Breast epithelium (tissue), 4 donors: Measurements from ENCODE around the gene NLK. TPM values are rescaled to one million over a fixed set of nuclear protein-coding genes. Genes with fewer than 3 reads are reported as not detected.

Experiments used
- DNase-seq, 2 donors: peaks; one replicate each; pipeline ENCODE4 v3.0.0-alpha.2; 2019; ENCODE audit warnings: low spot score in 2 of 2
- H3K27ac ChIP-seq, 2 donors: fragments of 200-600 bp; sonication (generic) in 1 of 2; one replicate each; pipeline ENCODE4 v1.5.1; 2016 to 2019; ENCODE audit warnings: mild to moderate bottlenecking in 1 of 2
- H3K27me3 ChIP-seq, 2 donors: fragments of 200-600 bp; sonication (generic) in 1 of 2; one replicate each; pipeline versions ENCODE4 v1.5.1 to v1.6.0; 2017 to 2019; ENCODE audit warnings: control low read depth in 1 of 2, mild to moderate bottlenecking in 1 of 2
- H3K36me3 ChIP-seq: fragments of 200-600 bp; one replicate; pipeline ENCODE4 v1.5.1; 2019
- H3K4me1 ChIP-seq, 2 donors: fragments of 200-600 bp; sonication (generic); one replicate each; pipeline ENCODE4 v1.5.1; 2016 to 2019; ENCODE audit warnings: control low read depth in 1 of 2
- H3K4me3 ChIP-seq, 3 donors: fragments of 200-600 bp; sonication (generic); 1 replicate in 2 of 3; 2 replicates in 1 of 3; pipeline ENCODE4 v1.5.1; 2016 to 2019; ENCODE audit warnings: mild to moderate bottlenecking in 3 of 3, moderate library complexity in 2 of 3
- H3K9me3 ChIP-seq, 2 donors: fragments of 200-600 bp; sonication (generic) in 1 of 2; one replicate each; pipeline ENCODE4 v1.5.1; 2016 to 2019; ENCODE audit warnings: control low read depth in 1 of 2
- CTCF ChIP-seq, 3 donors: fragments of 450-650 bp; IDR thresholded peaks; one replicate each; pipeline ENCODE4 v1.5.1; 2016 to 2017; ENCODE audit warnings: antibody characterized with exemption in 3 of 3, mild to moderate bottlenecking in 3 of 3, moderate library complexity in 3 of 3
- POLR2A ChIP-seq: fragments of 450-650 bp; IDR thresholded peaks from one replicate; pipeline ENCODE4 v1.6.1; 2016; ENCODE audit warnings: antibody characterized with exemption, mild to moderate bottlenecking, moderate library complexity
- POLR2AphosphoS5 ChIP-seq, 3 donors: sonication (generic); formaldehyde crosslinking; IDR thresholded peaks; one replicate each; pipeline ENCODE4 v1.6.1; 2017; ENCODE audit warnings: antibody characterized with exemption in 3 of 3
- intact Hi-C: fragments of 100-400 bp; cut with DNase I; formaldehyde crosslinking; loops from one replicate; pipeline ENCODE4 v1.15.1; 2023; ENCODE audit warnings: low total_unique reads
- total RNA-seq, 3 donors: library from RNA; depleted of rRNA; stranded (reverse); fragments of >200 nt; gene quantifications; one replicate each; pipeline ENCODE4 v1.1.0, GENCODE V29; 2016

The NLK gene
- total RNA-seq, 3 donors from 2014 or later: 19.8 to 35.1 (median 27.5) TPM

DNA sequence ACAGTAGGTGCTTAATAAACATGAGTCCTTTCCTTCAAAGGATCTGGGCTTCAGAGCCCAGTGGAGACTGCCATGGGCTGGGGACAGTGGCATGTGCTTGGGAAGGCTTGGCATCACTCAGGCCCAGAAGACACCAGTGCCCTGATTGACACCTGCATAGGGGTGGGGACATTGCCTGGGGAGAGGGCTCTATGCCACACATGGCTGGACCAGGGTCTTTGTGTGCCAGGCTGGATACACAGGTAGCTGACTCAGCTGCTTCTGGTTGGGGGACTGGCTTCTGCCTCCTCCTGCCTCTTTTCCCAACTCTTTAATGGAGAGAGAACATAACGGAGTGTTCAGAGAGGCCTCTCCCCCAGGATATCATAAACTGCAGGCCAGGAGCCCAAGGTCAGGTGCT lies 183.4 kb downstream of the NLK start:
- no peaks in the 10 kb centered on the region for H3K4me1 ChIP-seq
- H3K9me3 ChIP-seq: no peaks in the 10 kb centered on the region
- H3K27ac ChIP-seq: no peak overlapping the region
- no peaks in the 10 kb centered on the region for H3K36me3 ChIP-seq
- no peak overlapping the region for H3K4me3 ChIP-seq
- TF ChIP-seq POLR2A: no peak
- TF ChIP-seq POLR2AphosphoS5 (IDR thresholded peaks at IDR 0.05): no peak
- TF ChIP-seq CTCF (IDR thresholded peaks at IDR 0.05): no peak
- no peaks in the 10 kb centered on the region for H3K27me3 ChIP-seq
- no peak for DNase-seq
- intact Hi-C loops: no loop called here

DNA sequence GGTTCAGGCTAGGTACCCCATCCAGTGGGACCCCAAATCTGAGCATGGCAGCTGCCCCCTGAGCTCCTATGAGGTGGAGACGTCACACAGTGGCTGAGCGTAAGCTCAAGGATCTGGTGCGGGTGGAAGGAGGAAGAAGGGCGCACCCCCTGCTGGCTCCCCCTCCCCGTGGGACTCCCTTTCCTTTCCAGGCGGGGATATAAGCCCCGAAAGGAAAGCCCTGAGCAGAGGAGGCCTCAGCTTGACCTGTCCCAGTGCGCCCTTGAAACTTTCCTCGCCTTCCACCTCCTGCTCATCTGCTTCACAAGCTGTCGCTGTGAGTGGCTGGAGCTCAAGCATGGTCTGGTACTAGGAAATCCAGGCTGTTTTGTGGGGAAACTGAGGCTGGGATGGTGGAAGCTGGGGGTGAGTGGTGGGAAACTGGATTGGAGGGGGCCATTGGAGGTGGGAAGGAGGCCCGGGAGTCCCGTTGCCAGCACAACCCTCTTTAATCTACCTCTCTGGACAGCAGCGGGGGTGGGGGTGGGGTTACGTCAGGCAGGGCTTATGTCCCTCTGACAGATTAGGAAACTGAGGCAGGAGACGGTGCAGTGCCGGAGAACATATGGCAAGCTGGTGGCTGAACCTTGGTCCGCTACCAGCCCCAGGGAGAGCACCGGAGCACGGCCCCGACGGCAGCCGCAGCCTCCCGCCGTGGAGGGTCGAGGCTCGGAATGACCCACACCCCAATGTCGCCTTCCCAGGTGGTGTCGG lies 184.3 kb downstream of the NLK start:
- no peaks in the 10 kb centered on the region for H3K27me3 ChIP-seq

DNA sequence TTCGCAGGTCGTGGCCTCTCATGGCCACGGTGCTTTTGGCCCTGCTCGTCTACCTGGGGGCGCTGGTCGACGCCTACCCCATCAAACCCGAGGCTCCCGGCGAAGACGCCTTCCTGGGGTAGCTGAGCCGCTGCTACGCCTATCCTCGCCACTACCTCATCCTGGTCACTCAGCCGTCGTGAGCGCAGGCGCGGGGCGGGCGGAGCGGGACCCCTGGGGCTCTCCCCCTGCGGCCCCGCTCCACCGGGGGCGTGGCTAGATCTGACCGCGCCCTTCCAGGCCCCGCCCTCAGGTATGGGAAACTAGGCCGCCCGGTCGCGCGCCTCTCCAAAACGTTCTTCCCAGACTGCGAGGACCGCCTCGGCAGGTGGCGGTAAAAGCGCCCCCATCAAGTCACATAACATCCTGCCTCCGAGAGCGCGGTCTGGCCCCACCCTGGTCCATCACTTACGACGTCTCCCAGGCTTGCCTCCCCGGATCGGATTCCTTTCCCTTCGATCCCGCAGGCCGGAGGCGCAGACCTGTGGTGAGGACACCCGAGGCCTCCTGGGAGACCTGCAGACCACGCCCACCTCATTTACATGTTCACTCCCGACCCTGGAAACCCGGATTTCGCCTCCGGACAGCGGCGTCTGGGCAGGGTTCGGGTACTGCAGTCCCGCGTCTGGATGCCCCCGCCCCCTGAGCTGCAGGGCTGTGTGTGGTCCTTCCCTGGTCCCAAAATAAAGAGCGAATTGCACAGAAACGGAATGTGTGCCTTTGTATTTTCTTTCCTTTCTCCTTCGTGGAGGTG lies 185.0 kb downstream of the NLK start:
- no peaks in the 10 kb centered on the region for H3K9me3 ChIP-seq
- no peaks in the 10 kb centered on the region for H3K4me1 ChIP-seq
- H3K27ac ChIP-seq: peak overlapping the region; percentile 56 to 62
- TF ChIP-seq POLR2AphosphoS5 (IDR thresholded peaks at IDR 0.05) (peak in 2 of 3 donors; percentile 45 to 50), POLR2A (no peak), CTCF (IDR thresholded peaks at IDR 0.05) (no peak)
- no peaks in the 10 kb centered on the region for H3K36me3 ChIP-seq
- DNase-seq: peak; percentile 82 to 84
- peak overlapping the region; percentile 8 to 68 (median 54) for H3K4me3 ChIP-seq
- intact Hi-C loops: no loop called here
- no peaks in the 10 kb centered on the region for H3K27me3 ChIP-seq

More for the DNA sequence above, 184.3 kb downstream of the NLK start:
- TF ChIP-seq POLR2AphosphoS5 (IDR thresholded peaks at IDR 0.05) (no peak), CTCF (IDR thresholded peaks at IDR 0.05) (no peak), POLR2A (no peak)
- intact Hi-C loops: no loop called here
- H3K9me3 ChIP-seq: no peaks in the 10 kb centered on the region
- no peaks in the 10 kb centered on the region for H3K36me3 ChIP-seq
- H3K4me1 ChIP-seq: no peaks in the 10 kb centered on the region
- peak overlapping the region; percentile 8 to 68 (median 54) for H3K4me3 ChIP-seq
- no peak for DNase-seq
- H3K27ac ChIP-seq: peak overlapping the region; percentile 56 to 62

DNA sequence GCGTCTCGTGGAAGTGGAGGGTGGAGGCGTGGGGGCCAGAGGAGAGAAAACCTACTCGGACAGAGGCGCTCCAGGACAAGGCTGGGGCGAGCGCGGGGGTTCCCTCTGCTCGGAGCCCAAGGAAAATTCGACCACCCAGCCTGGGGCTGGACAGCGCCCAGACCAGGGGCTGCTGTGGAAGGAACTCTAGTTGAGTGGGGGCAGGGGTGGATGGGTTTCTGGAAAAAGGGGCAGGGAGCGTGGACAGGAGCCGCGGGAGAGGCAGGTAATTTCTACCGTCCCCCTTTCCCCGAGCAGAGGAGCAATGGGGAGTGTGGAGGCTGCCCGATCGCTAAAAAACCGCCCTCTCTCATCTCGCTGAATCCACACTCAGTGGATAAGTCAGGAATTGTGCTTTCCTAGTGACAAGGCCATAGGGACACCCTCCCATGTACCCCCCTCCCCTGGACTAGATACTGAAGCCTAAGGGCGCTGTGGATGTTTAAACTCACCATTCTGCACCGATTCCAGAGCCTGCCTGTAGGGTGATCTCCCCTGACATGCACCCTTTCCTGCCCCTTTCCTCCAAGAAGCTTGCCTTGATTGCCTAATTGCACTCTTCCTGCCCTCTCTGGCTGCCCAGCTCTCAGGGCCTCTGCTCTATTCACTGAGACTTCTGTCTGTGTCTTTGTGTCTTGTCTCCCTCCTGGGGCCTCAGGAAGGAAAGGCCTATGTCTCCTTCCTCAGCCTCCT lies 185.8 kb downstream of the NLK start:
- H3K36me3 ChIP-seq: no peaks in the 10 kb centered on the region
- TF ChIP-seq POLR2A (no peak), CTCF (IDR thresholded peaks at IDR 0.05) (peak in 1 of 3 donors; percentile 24), POLR2AphosphoS5 (IDR thresholded peaks at IDR 0.05) (no peak)
- no peak for DNase-seq
- H3K4me1 ChIP-seq: no peaks in the 10 kb centered on the region
- peak overlapping the region; percentile 8 to 68 (median 54) for H3K4me3 ChIP-seq
- no peaks in the 10 kb centered on the region for H3K27me3 ChIP-seq
- no peaks in the 10 kb centered on the region for H3K9me3 ChIP-seq
- peak overlapping the region; percentile 56 to 62 for H3K27ac ChIP-seq
- intact Hi-C loops: no loop called here
